ENCODE data around the gene ESPL1.

DNA sequence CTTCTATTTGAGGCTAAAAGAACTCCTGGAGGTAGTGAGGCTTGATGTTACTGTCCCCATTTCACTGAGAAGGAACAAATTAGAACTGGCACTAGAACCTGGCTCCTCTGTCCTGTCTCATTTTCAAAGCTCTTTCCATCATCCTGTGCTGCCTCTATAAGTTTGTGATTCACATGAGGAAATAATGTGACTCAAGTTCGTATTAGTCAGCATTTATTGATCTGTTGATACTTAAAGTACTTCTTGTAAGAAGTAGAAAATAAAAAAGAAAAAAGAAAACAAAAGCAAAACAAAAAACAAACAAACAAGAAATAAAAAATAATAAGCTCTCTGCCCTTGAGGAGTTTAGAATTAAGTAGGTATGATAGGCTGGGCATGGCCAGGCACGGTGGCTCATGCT is 2.3 kb upstream of the ESPL1 start:
- no peak for TF ChIP-seq EZH2 (IDR thresholded peaks at IDR 0.05; ENCODE audit: low read length, unreplicated experiment)
- TF ChIP-seq, protein P1, sequence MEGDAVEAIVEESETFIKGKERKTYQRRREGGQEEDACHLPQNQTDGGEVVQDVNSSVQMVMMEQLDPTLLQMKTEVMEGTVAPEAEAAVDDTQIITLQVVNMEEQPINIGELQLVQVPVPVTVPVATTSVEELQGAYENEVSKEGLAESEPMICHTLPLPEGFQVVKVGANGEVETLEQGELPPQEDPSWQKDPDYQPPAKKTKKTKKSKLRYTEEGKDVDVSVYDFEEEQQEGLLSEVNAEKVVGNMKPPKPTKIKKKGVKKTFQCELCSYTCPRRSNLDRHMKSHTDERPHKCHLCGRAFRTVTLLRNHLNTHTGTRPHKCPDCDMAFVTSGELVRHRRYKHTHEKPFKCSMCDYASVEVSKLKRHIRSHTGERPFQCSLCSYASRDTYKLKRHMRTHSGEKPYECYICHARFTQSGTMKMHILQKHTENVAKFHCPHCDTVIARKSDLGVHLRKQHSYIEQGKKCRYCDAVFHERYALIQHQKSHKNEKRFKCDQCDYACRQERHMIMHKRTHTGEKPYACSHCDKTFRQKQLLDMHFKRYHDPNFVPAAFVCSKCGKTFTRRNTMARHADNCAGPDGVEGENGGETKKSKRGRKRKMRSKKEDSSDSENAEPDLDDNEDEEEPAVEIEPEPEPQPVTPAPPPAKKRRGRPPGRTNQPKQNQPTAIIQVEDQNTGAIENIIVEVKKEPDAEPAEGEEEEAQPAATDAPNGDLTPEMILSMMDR (conservative IDR thresholded peaks at IDR 0.05; ENCODE audit: low read depth, low read length), result no peak
- TF ChIP-seq EZH2phosphoT487 (IDR thresholded peaks at IDR 0.05; ENCODE audit: borderline replicate concordance, low read length), result no peak

All from PC-3 (cell line).